K562 (cell line): Measurements from ENCODE around the gene CYSTM1. TPM values are rescaled to one million over a fixed set of nuclear protein-coding genes. Genes with fewer than 3 reads are reported as not detected.

Source experiments
- BMI1 ChIP-seq: fragments of 150-350 bp; IDR thresholded peaks from 2 replicates; pipeline ENCODE4 v1.6.1; 2014; ENCODE audit warnings: low read length
- BRD4 ChIP-seq: fragments of 200-600 bp; sonication (generic); IDR thresholded peaks from 2 replicates; pipeline ENCODE4 v1.6.1; 2017; ENCODE audit warnings: inconsistent platforms
- BRF2 ChIP-seq: IDR thresholded peaks from 3 replicates; pipeline ENCODE4 v1.6.1; 2011; ENCODE audit warnings: borderline replicate concordance, mild to moderate bottlenecking; ENCODE audit not compliant: insufficient read length, insufficient read depth
- CGGBP1 ChIP-seq: fragments of 250-450 bp; sonication (Bioruptor Pico); IDR thresholded peaks from 2 replicates; pipeline ENCODE4 v1.9.0; 2021; ENCODE audit warnings: mild to moderate bottlenecking
- CTBP1 ChIP-seq: fragments of 450-650 bp; IDR thresholded peaks from 2 replicates; pipeline ENCODE4 v1.6.1; 2016; ENCODE audit warnings: borderline replicate concordance
- FOS ChIP-seq: IDR thresholded peaks from 3 replicates; pipeline ENCODE4 v1.6.1; 2011; ENCODE audit not compliant: insufficient read length; ENCODE audit errors: extremely low read depth
- JUN ChIP-seq, 2 experiments: sonication (generic) in 1 of 2; formaldehyde crosslinking in 1 of 2; IDR thresholded peaks; 2 replicates each; pipeline versions ENCODE4 v1.6.1 to v1.8.0; 2012 to 2022; ENCODE audit warnings: borderline replicate concordance in 2 of 2, mild to moderate bottlenecking in 2 of 2, improper control_type of control experiment in 1 of 2, low read depth in 1 of 2, low read length in 1 of 2, missing genetic modification reagents in 1 of 2
- KAT7 ChIP-seq: sonication (generic); formaldehyde crosslinking; IDR thresholded peaks from 2 replicates; pipeline ENCODE4 v1.8.0; 2022; ENCODE audit warnings: missing genetic modification reagents, mild to moderate bottlenecking, borderline replicate concordance
- NEUROD1 ChIP-seq: fragments of 150-350 bp; IDR thresholded peaks from 2 replicates; pipeline ENCODE4 v1.6.1; 2014; ENCODE audit warnings: borderline replicate concordance, low read length, low read depth; ENCODE audit not compliant: partially characterized antibody
- NFE2L1 ChIP-seq: fragments of 450-650 bp; IDR thresholded peaks from 2 replicates; pipeline ENCODE4 v1.6.1; 2016; ENCODE audit warnings: missing genetic modification characterization, low read depth, mild to moderate bottlenecking, missing compliant biosample characterization, moderate library complexity, borderline replicate concordance
- NFIX ChIP-seq: fragments of 250-450 bp; sonication (Bioruptor Pico); IDR thresholded peaks from 2 replicates; pipeline ENCODE4 v1.4.0; 2020; ENCODE audit warnings: low read depth, mild to moderate bottlenecking, moderate library complexity
- NRF1 ChIP-seq, 2 experiments: fragments of 450-650 bp; IDR thresholded peaks in 1 of 2; conservative IDR thresholded peaks in 1 of 2; 2 replicates each; pipeline ENCODE4 v1.6.1; 2014; ENCODE audit warnings: mild to moderate bottlenecking in 2 of 2
- NUFIP1 ChIP-seq: fragments of 450-650 bp; IDR thresholded peaks from 2 replicates; pipeline ENCODE4 v1.6.1; 2018; ENCODE audit not compliant: partially characterized antibody
- SIN3B ChIP-seq: fragments of 450-650 bp; IDR thresholded peaks from 2 replicates; pipeline ENCODE4 v1.6.1; 2017; ENCODE audit warnings: low read depth, mild to moderate bottlenecking, moderate library complexity
- SP1 ChIP-seq: sonication (generic); formaldehyde crosslinking; IDR thresholded peaks from 2 replicates; pipeline ENCODE4 v1.8.1; 2022; ENCODE audit warnings: mild to moderate bottlenecking, missing genetic modification reagents
- TEAD2 ChIP-seq: fragments of 450-650 bp; IDR thresholded peaks from 2 replicates; pipeline ENCODE4 v1.6.1; 2016; ENCODE audit warnings: missing genetic modification characterization, control low read depth, missing compliant biosample characterization
- ZBTB7A ChIP-seq: IDR thresholded peaks from 2 replicates; pipeline ENCODE4 v1.6.1; 2011; ENCODE audit warnings: low read depth, mild to moderate bottlenecking, low read length, moderate library complexity, borderline replicate concordance; ENCODE audit not compliant: control insufficient read depth
- ZNF274 ChIP-seq: IDR thresholded peaks from 2 replicates; pipeline ENCODE4 v1.6.1; 2011; ENCODE audit warnings: low read depth, mild to moderate bottlenecking, low read length, moderate library complexity, borderline replicate concordance
- polyA plus RNA-seq, 8 experiments: library from polyadenylated mRNA; depleted of rRNA in 4 of 8; stranded (reverse) in 5 of 8; unstranded in 3 of 8; fragments of >200 nt; fragmentation: Nextera tagmentation in 2 of 8; fragmentation: Illumina TruSeq in 1 of 8; extraction: Ambion mirVana in 2 of 8; extraction: Trizol in 1 of 8; gene quantifications; 2 replicates each; pipeline versions ENCODE4 v1.2.1 to v1.2.3, GENCODE V29; 2011 to 2014; ENCODE audit warnings: inconsistent platforms in 1 of 8, missing spikeins in 1 of 8
- total RNA-seq, 7 experiments: library from RNA; depleted of rRNA in 6 of 7; stranded (reverse); fragments of >200 nt in 6 of 7; fragmentation: Illumina TruSeq in 2 of 7; extraction: Trizol in 2 of 7; gene quantifications; 2 replicates each; pipeline versions ENCODE4 v1.2.1 to v1.2.3, GENCODE V29; 2011 to 2021; ENCODE audit warnings: low replicate concordance in 1 of 7
- TF ChIP-seq, protein P1 (sequence below), 2 experiments: fragments of 200-800 bp in 1 of 2; sonication (Bioruptor generic) in 1 of 2; sonication (generic) in 1 of 2; formaldehyde crosslinking in 1 of 2; IDR thresholded peaks in 1 of 2; conservative IDR thresholded peaks in 1 of 2; 2 replicates each; pipeline versions ENCODE4 v1.5.0 to v1.6.1; 2016 to 2020; ENCODE audit warnings: missing compliant biosample characterization in 1 of 2, missing genetic modification characterization in 1 of 2, missing genetic modification reagents in 1 of 2
- TF ChIP-seq, protein P2 (sequence below): fragments of 250-450 bp; sonication (Bioruptor Pico); IDR thresholded peaks from 2 replicates; pipeline ENCODE4 v1.4.0; 2020

CYSTM1 gene
- total and polyA plus RNA-seq, 9 of the 15 experiments (the other 6 are each of a cell fraction or from before 2014, with no cell fraction given): 76.1 to 422 (median 108) TPM

- peak; percentile 91 for TF ChIP-seq CTBP1
- TF ChIP-seq BMI1: no peak
- peak in 1 of 2 experiments; percentile 24; a peak in 2 of 4 replicates for TF ChIP-seq NRF1 (conservative IDR thresholded peaks at IDR 0.05 in 1 of 2, IDR thresholded peaks at IDR 0.05 in 1 of 2)
- TF ChIP-seq BRD4: no peak
- TF ChIP-seq BRF2: no peak
- TF ChIP-seq KAT7 (CRISPR knock-in tag): no peak
- TF ChIP-seq FOS: no peak
- peak; percentile 58; the same call in 1 of the 2 replicates for TF ChIP-seq JUN (IDR thresholded peaks at IDR 0.05; ENCODE audit: borderline replicate concordance, low read depth, low read length)
- TF ChIP-seq JUN (CRISPR knock-in tag; IDR thresholded peaks at IDR 0.05; ENCODE audit: borderline replicate concordance): no peak
- no peak for TF ChIP-seq ZNF274
- no peak for TF ChIP-seq NFE2L1 (tag)
- no peak for TF ChIP-seq ZBTB7A
- no peak for TF ChIP-seq NEUROD1
- TF ChIP-seq CGGBP1 (CRISPR knock-in tag): no peak
- TF ChIP-seq TEAD2: no peak
- TF ChIP-seq, protein P1, sequence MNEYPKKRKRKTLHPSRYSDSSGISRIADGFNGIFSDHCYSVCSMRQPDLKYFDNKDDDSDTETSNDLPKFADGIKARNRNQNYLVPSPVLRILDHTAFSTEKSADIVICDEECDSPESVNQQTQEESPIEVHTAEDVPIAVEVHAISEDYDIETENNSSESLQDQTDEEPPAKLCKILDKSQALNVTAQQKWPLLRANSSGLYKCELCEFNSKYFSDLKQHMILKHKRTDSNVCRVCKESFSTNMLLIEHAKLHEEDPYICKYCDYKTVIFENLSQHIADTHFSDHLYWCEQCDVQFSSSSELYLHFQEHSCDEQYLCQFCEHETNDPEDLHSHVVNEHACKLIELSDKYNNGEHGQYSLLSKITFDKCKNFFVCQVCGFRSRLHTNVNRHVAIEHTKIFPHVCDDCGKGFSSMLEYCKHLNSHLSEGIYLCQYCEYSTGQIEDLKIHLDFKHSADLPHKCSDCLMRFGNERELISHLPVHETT (CRISPR knock-in tag; conservative IDR thresholded peaks at IDR 0.05 in 1 of 2, IDR thresholded peaks at IDR 0.05 in 1 of 2): no peak
- TF ChIP-seq NUFIP1: no peak
- TF ChIP-seq NFIX: no peak
- TF ChIP-seq, protein P2, sequence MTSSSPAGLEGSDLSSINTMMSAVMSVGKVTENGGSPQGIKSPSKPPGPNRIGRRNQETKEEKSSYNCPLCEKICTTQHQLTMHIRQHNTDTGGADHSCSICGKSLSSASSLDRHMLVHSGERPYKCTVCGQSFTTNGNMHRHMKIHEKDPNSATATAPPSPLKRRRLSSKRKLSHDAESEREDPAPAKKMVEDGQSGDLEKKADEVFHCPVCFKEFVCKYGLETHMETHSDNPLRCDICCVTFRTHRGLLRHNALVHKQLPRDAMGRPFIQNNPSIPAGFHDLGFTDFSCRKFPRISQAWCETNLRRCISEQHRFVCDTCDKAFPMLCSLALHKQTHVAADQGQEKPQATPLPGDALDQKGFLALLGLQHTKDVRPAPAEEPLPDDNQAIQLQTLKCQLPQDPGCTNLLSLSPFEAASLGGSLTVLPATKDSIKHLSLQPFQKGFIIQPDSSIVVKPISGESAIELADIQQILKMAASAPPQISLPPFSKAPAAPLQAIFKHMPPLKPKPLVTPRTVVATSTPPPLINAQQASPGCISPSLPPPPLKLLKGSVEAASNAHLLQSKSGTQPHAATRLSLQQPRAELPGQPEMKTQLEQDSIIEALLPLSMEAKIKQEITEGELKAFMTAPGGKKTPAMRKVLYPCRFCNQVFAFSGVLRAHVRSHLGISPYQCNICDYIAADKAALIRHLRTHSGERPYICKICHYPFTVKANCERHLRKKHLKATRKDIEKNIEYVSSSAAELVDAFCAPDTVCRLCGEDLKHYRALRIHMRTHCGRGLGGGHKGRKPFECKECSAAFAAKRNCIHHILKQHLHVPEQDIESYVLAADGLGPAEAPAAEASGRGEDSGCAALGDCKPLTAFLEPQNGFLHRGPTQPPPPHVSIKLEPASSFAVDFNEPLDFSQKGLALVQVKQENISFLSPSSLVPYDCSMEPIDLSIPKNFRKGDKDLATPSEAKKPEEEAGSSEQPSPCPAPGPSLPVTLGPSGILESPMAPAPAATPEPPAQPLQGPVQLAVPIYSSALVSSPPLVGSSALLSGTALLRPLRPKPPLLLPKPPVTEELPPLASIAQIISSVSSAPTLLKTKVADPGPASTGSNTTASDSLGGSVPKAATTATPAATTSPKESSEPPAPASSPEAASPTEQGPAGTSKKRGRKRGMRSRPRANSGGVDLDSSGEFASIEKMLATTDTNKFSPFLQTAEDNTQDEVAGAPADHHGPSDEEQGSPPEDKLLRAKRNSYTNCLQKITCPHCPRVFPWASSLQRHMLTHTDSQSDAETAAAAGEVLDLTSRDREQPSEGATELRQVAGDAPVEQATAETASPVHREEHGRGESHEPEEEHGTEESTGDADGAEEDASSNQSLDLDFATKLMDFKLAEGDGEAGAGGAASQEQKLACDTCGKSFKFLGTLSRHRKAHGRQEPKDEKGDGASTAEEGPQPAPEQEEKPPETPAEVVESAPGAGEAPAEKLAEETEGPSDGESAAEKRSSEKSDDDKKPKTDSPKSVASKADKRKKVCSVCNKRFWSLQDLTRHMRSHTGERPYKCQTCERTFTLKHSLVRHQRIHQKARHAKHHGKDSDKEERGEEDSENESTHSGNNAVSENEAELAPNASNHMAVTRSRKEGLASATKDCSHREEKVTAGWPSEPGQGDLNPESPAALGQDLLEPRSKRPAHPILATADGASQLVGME (CRISPR knock-in tag): no peak
- TF ChIP-seq SP1 (CRISPR knock-in tag): no peak
- no peak for TF ChIP-seq SIN3B
These were observed 21.7 kb upstream of the CYSTM1 start (continued) for GRCh38 chr5:140153255-140153654.
